Endodermal cell (in vitro differentiated cells): Measurements from ENCODE around the gene CABLES2. TPM values are rescaled to one million over a fixed set of nuclear protein-coding genes. Genes with fewer than 3 reads are reported as not detected.

Source experiments
- DNase-seq: peaks from one replicate; pipeline ENCODE4 v3.0.0-alpha.2; 2017
- H3K27ac ChIP-seq: 2 replicates; pipeline ENCODE4 v1.5.1; 2013; ENCODE audit warnings: mild to moderate bottlenecking, low read depth, low read length, moderate library complexity
- H3K27me3 ChIP-seq: 2 replicates; pipeline ENCODE4 v1.6.1; 2013; ENCODE audit warnings: mild to moderate bottlenecking, low read length, moderate library complexity; ENCODE audit not compliant: insufficient read depth, control insufficient read depth, poor library complexity, severe bottlenecking
- H3K36me3 ChIP-seq: 2 replicates; pipeline ENCODE4 v1.7.0; 2013; ENCODE audit warnings: mild to moderate bottlenecking, low read length, moderate library complexity; ENCODE audit not compliant: control insufficient read depth, insufficient read depth
- H3K4me1 ChIP-seq: one replicate; pipeline ENCODE4 v1.7.0; 2013; ENCODE audit warnings: low read length; ENCODE audit not compliant: control insufficient read depth, insufficient read depth
- H3K4me3 ChIP-seq: 2 replicates; pipeline ENCODE4 v1.5.1; 2013; ENCODE audit warnings: mild to moderate bottlenecking, low read length, moderate library complexity
- H3K9ac ChIP-seq: 2 replicates; pipeline ENCODE4 v1.6.1; 2013; ENCODE audit warnings: mild to moderate bottlenecking, low read length, moderate library complexity; ENCODE audit not compliant: poor library complexity, severe bottlenecking; ENCODE audit errors: extremely low read depth
- H3K9me3 ChIP-seq: 2 replicates; pipeline ENCODE4 v1.6.1; 2013; ENCODE audit warnings: mild to moderate bottlenecking, low read length, moderate library complexity; ENCODE audit not compliant: control insufficient read depth
- H3K27ac Mint-ChIP-seq: 2 replicates; pipeline ENCODE4 v1.8.0; 2020; ENCODE audit warnings: mixed read lengths
- H3K27me3 Mint-ChIP-seq: 2 replicates; pipeline ENCODE4 v1.8.0; 2021; ENCODE audit warnings: mild to moderate bottlenecking, mixed read lengths; ENCODE audit not compliant: insufficient read depth
- H3K36me3 Mint-ChIP-seq: 2 replicates; pipeline ENCODE4 v1.8.0; 2020; ENCODE audit warnings: low read depth, mixed read lengths
- H3K4me1 Mint-ChIP-seq: 2 replicates; pipeline ENCODE4 v1.8.0; 2020; ENCODE audit warnings: mixed read lengths
- H3K4me3 Mint-ChIP-seq: 2 replicates; pipeline ENCODE4 v1.8.0; 2020; ENCODE audit warnings: mild to moderate bottlenecking, moderate library complexity, mixed read lengths
- H3K9me3 Mint-ChIP-seq: 2 replicates; pipeline ENCODE4 v1.8.0; 2020; ENCODE audit warnings: mild to moderate bottlenecking, mixed read lengths
- CTCF ChIP-seq: fragments of 200-600 bp; sonication (generic); conservative IDR thresholded peaks from 2 replicates; pipeline ENCODE4 v1.5.0; 2021; ENCODE audit warnings: antibody characterized with exemption, mild to moderate bottlenecking
- WGBS, 2 experiments: methylation state at CpG; one replicate each; pipeline versions ENCODE4 v1.1.5 to v1.1.7; 2013; ENCODE audit warnings: missing lambda C conversion rate in 2 of 2, mixed read lengths in 1 of 2; ENCODE audit not compliant: insufficient coverage in 1 of 2, insufficient read length in 1 of 2; 5-methylcytosine and 5-hydroxymethylcytosine counted together
- total RNA-seq, 2 donors: library from RNA; stranded (reverse); fragmentation: NEBNext Ultra II Directional in 1 of 2; extraction: Animal tissue kit (Norgen Biotek cat#: 25700) in 1 of 2; gene quantifications; 2 replicates in 1 of 2; 3 replicates in 1 of 2; pipeline ENCODE4 v1.2.1, GENCODE V29; 2021

The CABLES2 gene
- total RNA-seq, 2 donors from 2014 or later, result 10.4 to 15.6 TPM

- no peaks in the 10 kb centered on the region for H3K9me3 Mint-ChIP-seq
- DNase-seq, result peak; percentile 73
- Histone ChIP-seq H3K27me3 (no peaks in the 10 kb centered on the region), H3K4me1 (no peaks in the 10 kb centered on the region), H3K4me3 (no peak overlapping the region), H3K9me3 (no peaks in the 10 kb centered on the region), H3K36me3 (no peaks in the 10 kb centered on the region), H3K27ac (no peak overlapping the region), H3K9ac (no peak overlapping the region)
- H3K27me3 Mint-ChIP-seq, result no peaks in the 10 kb centered on the region
- H3K4me3 Mint-ChIP-seq, result no peak overlapping the region
- H3K4me1 Mint-ChIP-seq, result peaks cover 3% of the 10 kb centered on the region
- 84 to 93% methylated on average over 22 to 30 of the region's 30 CpGs for WGBS, 2 experiments
- H3K27ac Mint-ChIP-seq, result peak overlapping the region; percentile 44
- no peaks in the 10 kb centered on the region for H3K36me3 Mint-ChIP-seq
- no peak for TF ChIP-seq CTCF
Measured at GRCh38 chr20:62454904-62455636, 48.0 kb upstream of the CABLES2 start.

GRCh38 chr20:62453186-62453808 is 46.2 kb upstream of the CABLES2 start:
- no peaks in the 10 kb centered on the region for H3K36me3 Mint-ChIP-seq
- DNase-seq, result no peak
- WGBS, 2 experiments, result 91% methylated on average over 5 to 17 of the region's 17 CpGs
- no peak overlapping the region for H3K27ac ChIP-seq
- no peak overlapping the region for H3K9ac ChIP-seq
- no peaks in the 10 kb centered on the region for H3K27me3 Mint-ChIP-seq
- H3K4me1 Mint-ChIP-seq, result peaks cover 3% of the 10 kb centered on the region
- H3K36me3 ChIP-seq, result no peaks in the 10 kb centered on the region
- H3K4me3 ChIP-seq, result no peak overlapping the region
- H3K9me3 Mint-ChIP-seq, result no peaks in the 10 kb centered on the region
- no peaks in the 10 kb centered on the region for H3K9me3 ChIP-seq
- no peaks in the 10 kb centered on the region for H3K4me1 ChIP-seq
- H3K27me3 ChIP-seq, result no peaks in the 10 kb centered on the region
- no peak for TF ChIP-seq CTCF
- no peak overlapping the region for H3K4me3 Mint-ChIP-seq
- no peak overlapping the region for H3K27ac Mint-ChIP-seq

- WGBS, 2 experiments, result 87 to 89% methylated on average over 9 to 18 of the region's 18 CpGs
- no peaks in the 10 kb centered on the region for H3K27me3 Mint-ChIP-seq
- no peak overlapping the region for H3K27ac ChIP-seq
- H3K27ac Mint-ChIP-seq, result no peak overlapping the region
- H3K9ac ChIP-seq, result no peak overlapping the region
- no peaks in the 10 kb centered on the region for H3K9me3 ChIP-seq
- no peak for TF ChIP-seq CTCF
- DNase-seq, result no peak
- H3K9me3 Mint-ChIP-seq, result no peaks in the 10 kb centered on the region
- no peaks in the 10 kb centered on the region for H3K27me3 ChIP-seq
- H3K4me3 ChIP-seq, result no peak overlapping the region
- H3K36me3 Mint-ChIP-seq, result no peaks in the 10 kb centered on the region
- peaks cover 3% of the 10 kb centered on the region for H3K4me1 Mint-ChIP-seq
- no peak overlapping the region for H3K4me3 Mint-ChIP-seq
- H3K4me1 ChIP-seq, result no peaks in the 10 kb centered on the region
- no peaks in the 10 kb centered on the region for H3K36me3 ChIP-seq
Measured at GRCh38 chr20:62452475-62453095, 45.5 kb upstream of the CABLES2 start.
